HG02970 (cell line): ENCODE results near the gene ACTR3.
"Not testable (repeated sequence)": the region's sequence is repeated elsewhere in the genome, so short reads cannot be mapped to it uniquely, and the experiment has no call there.

ENCODE experiments used
- ATAC-seq: cut with Tn5 transposase; IDR thresholded peaks from one replicate; pipeline ENCODE4 v1.9.1; 2021; ENCODE audit warnings: mild to moderate bottlenecking, moderate library complexity, moderate number of reproducible peaks; ENCODE audit not compliant: unreplicated experiment, low FRiP score

Gene ACTR3

DNA sequence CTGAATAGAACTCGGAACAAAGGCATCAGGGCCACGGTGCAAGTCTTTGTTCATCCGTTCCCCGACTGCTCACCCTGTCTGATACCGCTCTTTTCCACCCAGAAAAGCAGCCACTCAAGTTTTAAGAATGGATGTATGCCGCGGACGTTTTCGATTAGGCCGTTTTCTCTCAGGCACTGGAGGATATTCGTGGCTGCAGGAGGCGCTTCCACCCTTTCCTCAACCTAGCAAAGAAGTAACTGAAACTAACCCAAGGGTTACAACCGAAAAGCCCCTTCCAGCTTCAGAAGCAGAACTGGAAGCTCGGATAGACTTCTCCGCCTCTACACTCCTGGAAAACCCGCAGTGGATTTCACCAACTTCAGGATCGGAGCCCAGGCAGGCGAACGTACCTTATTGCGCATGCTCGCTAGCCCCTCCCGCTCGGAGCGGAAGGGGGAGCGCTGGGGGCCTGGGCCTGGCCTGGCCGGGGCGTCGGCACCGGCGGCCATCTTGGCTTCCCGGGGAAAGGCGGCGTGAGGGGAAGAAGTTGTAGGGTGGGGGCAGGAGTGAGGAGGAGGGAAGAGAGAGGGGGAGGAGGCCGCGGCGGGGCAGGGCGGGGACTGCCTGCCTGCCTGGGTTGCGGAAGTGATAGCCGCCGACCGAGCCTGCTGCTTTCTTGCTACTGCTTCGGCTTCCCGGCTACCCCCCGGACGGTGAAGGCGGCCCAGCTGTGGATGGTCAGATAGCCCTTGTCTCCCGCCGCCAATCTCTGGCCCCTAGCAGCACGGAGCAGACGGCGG lies at the start of gene ACTR3:
TSS of gene ACTR3 (plus strand) at position 619 of the 782 bp plus-strand sequence. CDS start 191 bp downstream, outside the sequence.
- ATAC-seq: peak; percentile 65

DNA sequence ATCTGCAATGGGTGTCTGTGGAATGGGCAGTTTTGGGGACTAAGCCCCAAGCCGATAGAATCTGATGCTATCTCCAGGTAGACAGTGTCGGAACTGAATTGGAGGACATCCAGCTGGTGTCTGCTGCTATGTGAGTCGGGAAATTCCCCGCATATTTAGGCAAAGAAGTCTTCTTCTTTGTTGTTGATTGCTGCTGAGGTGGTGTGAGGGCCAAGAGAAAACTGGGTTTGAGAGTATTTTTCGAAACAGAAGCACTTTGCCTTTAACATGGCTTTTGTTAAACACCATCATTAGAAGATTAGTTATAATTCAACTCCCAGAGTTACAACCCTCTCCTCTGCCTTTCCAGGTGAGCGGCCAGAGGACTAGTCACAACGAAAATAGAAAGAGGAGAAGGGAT lies 49.4 kb upstream of the ACTR3 start:
- ATAC-seq: no peak

DNA sequence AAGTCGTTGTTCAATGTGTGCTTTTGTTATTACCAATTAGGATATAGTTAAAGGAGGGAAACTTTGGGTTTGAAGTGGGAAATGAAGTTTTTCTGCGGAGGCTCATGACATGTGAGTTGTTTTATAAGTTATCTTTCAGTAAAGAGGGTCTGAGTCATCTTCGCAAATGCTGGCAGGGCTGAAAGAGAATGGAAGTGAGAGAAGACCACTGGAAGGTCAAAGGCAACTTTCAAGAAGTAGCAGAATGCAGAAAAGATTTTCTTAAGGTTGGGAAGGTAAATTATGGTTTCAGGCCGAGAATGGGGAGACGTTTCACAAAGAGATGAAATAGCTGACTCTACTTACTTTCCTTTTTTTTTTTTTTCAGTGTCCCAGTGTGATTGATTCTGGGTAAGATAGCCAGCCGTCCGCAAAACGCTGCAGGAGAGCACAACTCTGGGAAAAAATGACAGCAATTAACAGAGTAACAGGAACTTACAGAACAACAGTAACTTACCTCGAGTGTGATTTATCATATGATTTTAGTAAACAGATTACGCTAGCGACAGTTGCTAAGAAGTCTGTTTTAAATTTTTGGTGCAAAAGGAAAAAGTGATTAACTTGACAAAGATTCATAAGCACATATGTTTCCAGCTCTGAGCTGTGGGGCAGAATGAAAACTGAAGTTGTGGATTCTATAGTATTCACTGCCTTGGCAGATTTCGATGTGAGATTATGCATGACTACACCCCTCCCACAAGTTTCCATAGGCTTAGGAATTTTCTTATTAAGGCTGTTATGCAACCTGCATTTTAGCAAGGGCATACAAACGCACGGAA lies 46.8 kb upstream of the ACTR3 start:
- ATAC-seq: no peak

DNA sequence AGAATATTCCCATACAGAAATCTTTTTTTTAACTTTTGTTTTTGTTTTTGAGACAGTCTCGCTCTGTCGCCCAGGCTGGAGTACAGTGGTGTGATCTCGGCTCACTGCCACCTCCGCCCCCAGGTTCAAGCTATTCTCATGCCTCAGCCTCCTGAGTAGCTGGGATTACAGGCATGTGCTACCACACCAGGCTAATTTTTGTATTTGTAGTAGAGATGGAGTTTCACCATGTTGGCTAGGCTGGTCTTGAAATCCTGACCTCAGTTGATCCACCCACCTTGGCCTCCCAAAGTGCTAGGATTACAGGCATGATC lies 46.2 kb upstream of the ACTR3 start:
- ATAC-seq: not testable (repeated sequence)

DNA sequence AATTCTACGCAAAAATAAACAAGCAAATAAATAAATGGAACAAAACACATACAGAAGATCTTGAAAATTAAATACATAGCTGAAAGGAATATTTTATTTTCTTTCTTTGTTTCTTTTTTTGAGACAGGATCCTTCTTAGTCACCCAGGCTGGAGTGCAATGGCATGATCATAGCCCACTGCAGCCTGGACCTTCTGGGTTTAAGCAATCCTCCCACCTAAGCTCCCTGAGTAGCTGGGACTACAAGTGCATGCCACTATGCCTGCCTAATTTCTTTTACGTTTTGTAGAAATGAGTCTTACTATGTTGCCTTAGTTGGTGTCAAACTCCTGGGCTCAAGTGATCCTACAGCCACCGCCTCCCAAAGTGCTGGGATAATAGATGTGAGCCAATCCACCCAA lies 44.6 kb upstream of the ACTR3 start:
- no peak for ATAC-seq

DNA sequence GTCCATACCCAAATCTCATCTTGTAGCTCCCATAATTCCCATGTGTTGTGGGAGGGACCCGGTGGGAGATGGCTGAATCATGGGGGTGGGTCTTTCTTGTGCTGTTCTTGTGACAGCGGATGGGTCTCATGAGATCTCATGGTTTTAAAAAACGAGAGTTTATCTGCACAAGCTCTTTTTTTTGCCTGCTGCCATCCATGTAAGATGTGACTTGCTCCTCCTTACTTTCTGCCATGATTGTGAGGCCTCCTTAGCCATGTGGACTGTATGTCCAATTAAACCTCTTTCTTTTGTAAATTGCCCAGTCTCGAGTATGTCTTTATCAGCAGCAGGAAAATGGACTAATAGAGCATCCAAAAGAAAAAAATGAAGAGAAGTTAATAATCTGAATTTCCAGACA lies 44.1 kb upstream of the ACTR3 start:
- not testable (repeated sequence) for ATAC-seq

DNA sequence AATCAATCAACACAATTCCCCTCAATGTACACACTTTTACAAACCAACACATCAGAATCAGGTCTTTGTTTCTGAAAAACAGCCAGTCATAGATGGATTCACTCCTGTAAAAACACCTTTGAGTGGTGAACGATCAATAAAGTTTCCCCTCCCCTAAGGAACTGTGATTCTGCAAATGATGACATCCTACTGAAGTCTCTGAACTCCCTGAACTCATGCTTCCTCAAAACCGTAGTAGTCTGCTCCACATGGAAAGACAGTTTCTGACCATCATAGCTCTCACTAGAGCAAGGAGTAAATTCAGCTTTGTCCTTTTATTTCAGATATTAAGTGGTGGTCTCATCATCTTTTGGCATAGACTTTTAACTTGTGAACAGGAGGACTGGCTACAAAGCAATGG lies 43.5 kb upstream of the ACTR3 start:
- no peak for ATAC-seq

DNA sequence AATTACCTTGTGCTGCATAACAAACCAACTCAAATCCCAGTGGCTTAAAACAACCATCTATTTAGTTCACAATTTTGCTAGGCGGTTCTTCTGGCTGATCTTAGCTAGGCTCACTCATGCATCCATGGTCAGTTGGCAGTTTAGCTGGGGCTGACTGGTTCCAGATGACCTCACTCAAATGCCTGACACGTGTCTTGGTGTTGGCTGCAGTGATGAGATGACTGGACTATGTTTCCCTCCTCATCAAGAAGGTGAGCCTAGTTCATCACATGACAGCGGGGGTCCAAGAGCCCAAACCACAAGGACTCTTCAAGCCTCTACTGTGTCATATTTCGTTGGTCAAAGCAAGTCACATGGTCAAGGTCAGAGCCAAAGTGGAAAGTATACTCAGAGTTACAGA lies 42.7 kb upstream of the ACTR3 start:
- ATAC-seq: no peak

DNA sequence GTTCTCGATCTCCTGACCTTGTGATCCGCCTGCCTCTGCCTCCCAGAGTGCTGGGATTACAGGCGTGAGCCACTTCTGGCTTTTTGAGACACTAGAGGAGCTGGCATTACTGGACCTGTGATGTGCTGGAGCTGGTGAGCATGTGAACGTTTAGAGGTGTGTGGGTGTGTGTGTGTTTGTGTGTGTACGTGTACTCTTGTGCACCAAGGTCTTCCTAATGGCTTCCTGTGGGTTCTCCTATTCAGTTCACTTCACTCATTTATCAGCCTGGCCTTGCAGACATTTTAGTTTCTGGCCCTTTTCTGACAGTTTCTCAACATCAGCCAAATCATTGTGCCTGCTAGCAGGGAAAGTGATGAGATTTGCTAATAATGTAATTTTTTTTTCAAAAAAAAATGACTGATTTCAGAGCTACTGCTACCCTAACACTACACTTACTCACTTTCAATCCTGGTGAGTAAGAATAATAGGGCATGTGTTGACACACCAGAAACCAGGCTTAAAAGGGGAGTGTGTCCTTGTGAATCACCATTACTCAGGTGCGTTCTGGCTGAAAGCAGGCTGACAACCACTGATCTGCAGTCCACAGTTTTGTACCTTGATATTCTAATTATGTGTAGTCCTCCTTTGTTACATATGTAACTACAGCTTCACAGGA lies 41.0 kb upstream of the ACTR3 start:
- no peak for ATAC-seq

DNA sequence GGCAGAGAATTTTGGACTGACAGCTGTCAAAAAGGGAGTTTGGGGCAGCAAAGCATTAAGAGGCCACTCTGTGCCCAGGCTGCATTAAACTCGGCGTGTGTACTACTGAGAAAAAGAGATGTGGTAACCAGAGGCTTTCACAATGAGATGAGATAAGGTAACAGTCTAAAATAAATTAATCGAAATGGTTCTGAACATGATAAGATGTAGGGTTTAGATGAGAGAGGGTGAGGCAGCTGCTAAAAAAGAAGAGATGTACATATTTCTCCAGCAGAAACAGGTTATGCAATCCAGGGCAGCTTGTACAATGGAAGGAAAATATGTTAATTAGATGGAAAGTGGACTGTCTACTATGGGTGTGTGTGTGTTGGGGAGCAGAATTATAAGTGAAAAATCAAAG lies 39.2 kb upstream of the ACTR3 start:
- no peak for ATAC-seq

DNA sequence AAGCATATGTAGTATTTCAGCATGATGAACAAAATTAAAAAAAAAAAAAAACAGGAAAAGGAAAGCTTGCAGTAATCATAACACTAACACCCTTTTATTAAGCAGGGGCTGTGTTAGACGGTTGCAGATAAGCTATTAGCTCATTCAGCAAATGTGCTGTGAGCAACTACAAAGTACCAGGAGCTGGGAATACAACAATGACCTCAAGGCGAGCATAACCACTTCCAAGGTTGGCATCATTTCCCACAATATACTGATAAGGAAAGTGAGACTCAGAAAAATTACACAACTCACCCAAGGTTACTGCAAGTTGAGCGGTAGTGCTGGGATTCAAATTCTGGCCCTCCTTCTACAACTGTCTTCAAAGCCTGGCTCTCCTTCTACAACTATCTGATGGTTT lies 38.2 kb upstream of the ACTR3 start:
- no peak for ATAC-seq

DNA sequence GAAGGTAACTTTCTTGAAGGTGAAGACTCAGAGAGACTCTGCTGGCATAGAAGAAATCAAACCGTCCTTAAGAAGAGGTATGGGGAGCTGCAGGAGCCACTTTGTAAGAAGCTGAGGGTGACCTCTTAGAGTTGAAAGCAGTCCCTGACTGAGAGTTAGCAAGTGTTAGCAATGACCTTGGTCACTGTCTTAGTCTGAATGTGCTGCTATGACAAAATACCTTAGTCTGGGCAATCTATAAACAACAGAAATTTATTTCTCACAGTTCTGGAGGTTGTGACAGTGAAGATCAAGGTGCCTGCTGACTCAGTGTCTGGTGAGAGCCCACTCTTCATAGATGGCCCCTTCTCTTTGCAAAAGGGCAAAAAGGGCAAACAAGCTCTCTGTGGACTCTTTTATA lies 35.7 kb upstream of the ACTR3 start:
- ATAC-seq: no peak

DNA sequence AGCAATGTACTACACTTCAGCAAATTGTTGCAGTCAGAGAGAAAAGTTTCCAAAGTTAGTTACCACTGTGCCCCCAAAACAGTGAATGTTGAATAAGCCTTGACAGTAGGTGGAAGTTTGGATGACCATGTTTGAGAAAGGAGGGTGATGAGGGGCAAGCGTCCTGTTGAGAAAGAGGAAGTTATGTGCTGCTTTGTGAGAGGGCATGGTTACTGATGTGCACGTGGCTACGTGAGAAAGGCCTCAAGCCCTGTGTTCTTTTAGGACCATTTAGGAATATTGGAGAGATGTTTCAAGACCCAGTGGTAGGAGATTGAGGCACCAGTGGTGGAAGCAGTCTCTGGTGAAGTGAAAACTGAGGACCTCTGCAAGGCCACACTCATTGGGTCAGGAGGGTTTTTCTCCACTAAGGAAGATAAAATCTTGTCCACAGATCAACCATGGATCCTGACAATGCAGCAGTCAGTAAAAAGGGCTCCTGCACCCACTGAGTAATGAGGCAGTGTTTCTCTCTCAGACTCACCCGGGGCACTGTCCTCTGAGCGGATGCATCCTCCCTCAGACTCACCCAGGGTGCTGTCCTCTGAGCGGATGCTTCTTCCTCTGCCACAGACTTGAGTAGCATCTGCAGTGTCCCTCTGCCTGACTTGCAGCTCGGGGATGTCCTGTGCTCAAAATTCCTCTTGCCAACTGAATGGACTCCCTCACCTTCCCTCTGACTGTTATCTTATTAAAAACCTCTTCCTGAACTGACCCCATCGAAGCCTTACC lies 34.7 kb upstream of the ACTR3 start:
- no peak for ATAC-seq

DNA sequence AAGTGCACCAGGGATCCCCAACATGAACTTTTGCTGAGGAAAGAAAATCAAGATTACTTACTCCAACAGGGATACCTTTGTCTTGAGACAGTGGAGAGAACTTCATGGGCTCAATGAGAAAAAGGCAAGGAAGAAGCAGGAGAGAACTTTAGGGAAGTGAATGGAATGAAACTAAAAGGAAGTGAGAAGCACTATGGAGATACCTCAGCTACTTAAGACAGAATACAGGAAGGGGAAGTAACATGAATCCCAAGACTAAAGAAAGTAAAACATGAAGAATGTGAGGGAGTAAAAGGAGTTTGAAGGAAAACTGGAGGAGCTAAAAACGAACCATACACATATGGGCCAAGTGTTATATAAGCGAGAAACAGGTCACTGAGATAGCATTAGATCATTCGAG lies 32.4 kb upstream of the ACTR3 start:
- ATAC-seq: no peak

DNA sequence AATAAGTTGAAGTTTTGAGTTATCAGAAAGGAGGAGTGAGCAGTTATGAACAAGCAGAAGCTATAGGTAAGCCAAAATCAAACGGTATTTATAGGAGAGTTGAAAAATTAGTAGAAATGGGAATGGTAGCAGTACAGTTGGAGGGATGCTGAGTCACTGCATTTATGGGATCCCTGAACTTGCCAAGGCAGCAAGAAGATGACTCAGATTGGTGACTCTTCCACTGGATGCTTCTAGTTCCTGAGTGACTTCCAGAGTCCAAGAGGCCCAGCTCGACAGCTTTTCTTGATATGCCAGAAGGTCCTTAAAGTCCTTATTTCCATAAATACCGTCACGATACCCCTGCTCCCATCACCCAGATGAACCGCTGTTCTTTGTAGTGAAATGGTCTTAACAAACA lies 31.1 kb upstream of the ACTR3 start:
- ATAC-seq: no peak

DNA sequence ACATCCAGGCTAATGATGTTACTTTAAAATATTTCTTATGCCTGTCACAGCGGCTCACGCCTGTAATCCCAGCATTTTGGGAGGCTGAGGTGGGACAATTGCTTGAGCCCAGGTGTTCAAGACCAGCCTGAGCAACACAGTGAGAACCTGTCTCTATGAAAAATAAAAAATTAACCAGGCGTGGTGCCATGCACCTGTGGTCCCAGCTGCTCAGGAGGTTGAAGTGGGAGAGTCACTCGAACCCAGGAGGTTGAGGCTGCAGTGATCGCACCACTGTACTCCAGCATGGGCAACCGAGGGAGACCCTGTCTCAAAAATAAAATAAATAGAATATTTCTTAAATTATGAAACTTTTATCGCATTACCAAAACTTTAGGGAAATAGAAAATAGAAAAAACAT lies 28.1 kb upstream of the ACTR3 start:
- ATAC-seq: no peak

DNA sequence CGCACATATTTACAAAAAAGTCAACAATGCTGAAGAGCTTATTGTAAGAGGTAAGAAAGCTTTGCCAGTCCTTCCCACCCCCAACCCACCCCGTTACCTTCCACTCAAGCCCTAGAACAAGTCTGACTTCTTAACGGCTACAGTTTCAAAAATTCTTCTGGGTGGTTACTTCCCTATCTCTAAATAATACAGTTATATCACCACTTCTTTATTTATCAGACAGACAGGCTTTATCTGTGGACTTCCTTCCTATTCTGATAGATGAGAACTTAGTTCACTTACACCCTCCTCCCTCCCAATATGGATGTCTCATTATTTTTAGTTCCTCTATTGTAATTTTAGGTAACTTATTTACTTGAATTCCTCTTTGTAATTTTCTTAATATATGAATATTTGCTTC lies 26.7 kb upstream of the ACTR3 start:
- no peak for ATAC-seq

DNA sequence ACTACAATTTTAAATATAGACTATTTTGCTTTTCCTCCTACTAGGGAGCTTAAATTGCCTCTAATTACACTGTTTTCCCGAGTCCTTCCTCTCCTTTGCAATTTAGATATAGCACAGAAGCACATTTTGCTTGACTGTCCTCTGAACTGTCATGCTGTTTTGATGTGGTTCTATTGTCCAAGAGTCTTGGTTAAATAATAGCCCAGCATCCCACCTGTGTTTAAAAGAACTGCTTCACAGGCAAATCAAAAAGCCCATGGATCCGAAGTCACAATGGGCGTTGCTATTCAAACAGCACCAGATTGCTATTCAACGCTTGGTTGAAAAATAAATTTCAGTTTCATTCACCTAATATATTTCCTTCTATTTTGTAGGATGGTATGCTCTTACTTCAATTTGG lies 22.3 kb upstream of the ACTR3 start:
- ATAC-seq: no peak

DNA sequence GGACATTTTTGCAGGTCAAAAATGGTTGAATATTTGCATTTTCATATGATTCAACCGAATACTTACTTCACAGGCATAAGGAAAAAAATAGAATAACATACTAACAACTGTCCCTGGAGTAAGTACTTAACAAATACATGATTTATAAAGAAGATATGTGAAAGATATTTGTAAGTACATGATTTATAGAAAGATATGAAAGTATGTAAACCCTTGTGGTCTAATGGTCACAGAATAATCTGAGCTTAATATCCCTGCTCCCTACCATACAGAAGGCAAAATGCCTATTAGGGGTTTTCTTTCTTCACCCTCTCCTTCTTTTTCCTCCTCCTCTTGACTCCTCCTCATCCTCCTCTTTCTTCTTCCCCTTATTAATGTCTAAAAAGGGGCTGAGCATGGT lies 20.6 kb upstream of the ACTR3 start:
- ATAC-seq: no peak

DNA sequence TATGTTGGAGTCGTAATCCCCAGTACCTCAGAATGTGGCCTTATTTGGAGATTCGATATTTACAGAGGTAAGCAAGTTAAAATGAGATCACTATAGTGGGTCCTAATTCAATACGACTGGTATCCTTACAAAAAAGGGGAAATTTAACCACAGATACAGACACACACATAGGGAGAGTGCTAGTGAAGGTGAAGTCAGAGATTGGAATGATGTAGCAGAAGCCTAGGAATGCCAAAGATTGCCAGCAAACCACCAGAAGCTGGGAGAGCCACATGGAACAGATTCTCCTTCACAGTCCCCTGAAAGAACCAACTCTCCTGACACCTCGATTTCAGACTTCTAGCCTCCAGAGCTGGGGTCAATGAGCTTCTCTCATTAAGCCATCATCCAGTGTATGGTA lies 17.7 kb upstream of the ACTR3 start:
- no peak for ATAC-seq

DNA sequence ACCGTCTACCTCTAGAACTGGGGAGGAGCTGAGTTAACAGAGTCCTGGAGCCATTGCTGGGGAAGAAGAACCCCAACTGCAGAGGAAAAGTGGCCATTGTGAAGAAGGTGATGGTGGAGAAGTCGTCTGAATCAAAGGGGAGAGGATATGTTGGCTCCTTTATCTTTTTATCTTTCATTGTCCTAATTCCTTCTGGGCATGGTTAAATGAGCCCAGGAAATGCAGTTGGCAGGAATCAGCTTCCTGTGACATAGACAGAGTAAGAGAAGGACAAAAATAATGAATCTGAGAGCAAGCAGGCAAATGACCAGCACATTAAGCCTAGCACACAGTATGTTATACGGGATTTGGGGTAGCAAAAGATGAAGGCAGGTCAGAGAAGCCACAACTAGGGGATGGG lies 16.0 kb upstream of the ACTR3 start:
- no peak for ATAC-seq
